MM.1S (cell line): Measurements from ENCODE around the gene MAP2K2.

ENCODE experiments used
- DNase-seq: peaks from one replicate; pipeline ENCODE4 v3.0.0-alpha.2; 2015
- H2AFZ ChIP-seq: fragments of 300-600 bp; sonication (generic); 2 replicates; pipeline ENCODE4 v1.6.0; 2016; ENCODE audit warnings: antibody characterized with exemption, low read length
- H3F3A ChIP-seq: fragments of 300-600 bp; sonication (generic); 2 replicates; pipeline ENCODE4 v1.6.1; 2016; ENCODE audit warnings: mild to moderate bottlenecking, antibody characterized with exemption, low read length, moderate library complexity, mixed read lengths; ENCODE audit not compliant: insufficient read depth
- H3K27ac ChIP-seq: fragments of 300-600 bp; sonication (generic); 2 replicates; pipeline ENCODE4 v1.5.1; 2016; ENCODE audit warnings: mild to moderate bottlenecking, low read length
- H3K27me3 ChIP-seq: fragments of 300-600 bp; sonication (generic); replicated peaks from 2 replicates; pipeline ENCODE4 v1.6.0; 2016; ENCODE audit warnings: low read length; ENCODE audit not compliant: insufficient read depth
- H3K36me3 ChIP-seq: fragments of 300-600 bp; sonication (generic); replicated peaks from 2 replicates; pipeline ENCODE4 v1.6.1; 2016; ENCODE audit warnings: mild to moderate bottlenecking, low read length, mixed read lengths; ENCODE audit not compliant: insufficient read depth
- H3K4me1 ChIP-seq: fragments of 300-600 bp; sonication (generic); 2 replicates; pipeline ENCODE4 v1.6.1; 2016; ENCODE audit warnings: low read length, mixed read lengths
- H3K4me2 ChIP-seq: fragments of 300-600 bp; sonication (generic); 2 replicates; pipeline ENCODE4 v1.6.0; 2016; ENCODE audit warnings: low read depth, low read length
- H3K4me3 ChIP-seq: fragments of 300-600 bp; sonication (generic); 2 replicates; pipeline ENCODE4 v1.5.1; 2016; ENCODE audit warnings: low read length, mixed read lengths
- H3K79me2 ChIP-seq: fragments of 300-600 bp; sonication (generic); 2 replicates; pipeline ENCODE4 v1.6.1; 2016; ENCODE audit warnings: mixed run types, low read length, mixed read lengths
- H3K9ac ChIP-seq: fragments of 300-600 bp; sonication (generic); 2 replicates; pipeline ENCODE4 v1.6.1; 2016; ENCODE audit warnings: low read length, mixed read lengths
- H3K9me2 ChIP-seq: fragments of 300-600 bp; sonication (generic); replicated peaks from 2 replicates; pipeline ENCODE4 v1.6.1; 2016; ENCODE audit warnings: mild to moderate bottlenecking, low read length, mixed read lengths; ENCODE audit not compliant: insufficient read depth
- H3K9me3 ChIP-seq: fragments of 300-600 bp; sonication (generic); replicated peaks from 2 replicates; pipeline ENCODE4 v1.6.1; 2016; ENCODE audit warnings: mild to moderate bottlenecking, low read length, mixed read lengths; ENCODE audit not compliant: insufficient read depth
- H4K20me1 ChIP-seq: fragments of 300-600 bp; sonication (generic); 2 replicates; pipeline ENCODE4 v1.6.1; 2016; ENCODE audit warnings: mild to moderate bottlenecking, low read length, moderate library complexity, mixed read lengths; ENCODE audit not compliant: insufficient read depth
- CTCF ChIP-seq: fragments of 300-600 bp; sonication (generic); IDR thresholded peaks from 2 replicates; pipeline ENCODE4 v1.5.1; 2016; ENCODE audit warnings: antibody characterized with exemption, low read length, mixed read lengths
- EZH2 ChIP-seq: fragments of 300-600 bp; sonication (generic); optimal IDR thresholded peaks from 2 replicates; pipeline ENCODE3; 2017; ENCODE audit warnings: low read depth, mild to moderate bottlenecking, antibody characterized with exemption, low read length, mixed read lengths
- EZH2phosphoT487 ChIP-seq: fragments of 300-600 bp; sonication (generic); IDR thresholded peaks from 2 replicates; pipeline ENCODE4 v1.6.1; 2018; ENCODE audit warnings: antibody characterized with exemption, low read length

MAP2K2 gene

GRCh38 chr19:4154571-4155312 is 30.8 kb upstream of the MAP2K2 start:
- no peak for DNase-seq
- Histone ChIP-seq H3K27me3 (peaks cover 93% of the 10 kb centered on the region), H2AFZ (no peak overlapping the region)

GRCh38 chr19:4152241-4152998 is 28.5 kb upstream of the MAP2K2 start:
- H4K20me1 ChIP-seq, result no peaks in the 10 kb centered on the region
- H3F3A ChIP-seq, result no peaks in the 10 kb centered on the region
- H3K27me3 ChIP-seq, result peaks cover 92% of the 10 kb centered on the region
- no peak overlapping the region for H3K4me2 ChIP-seq
- H3K27ac ChIP-seq, result no peak overlapping the region
- no peaks in the 10 kb centered on the region for H3K9me2 ChIP-seq
- H3K36me3 ChIP-seq, result no peaks in the 10 kb centered on the region
- H3K9me3 ChIP-seq, result no peaks in the 10 kb centered on the region
- no peak for TF ChIP-seq CTCF
- no peak for TF ChIP-seq EZH2phosphoT487
- no peaks in the 10 kb centered on the region for H3K79me2 ChIP-seq
- peaks cover 5% of the 10 kb centered on the region; the same call in 1 of the 2 replicates for H3K4me1 ChIP-seq
- no peak for DNase-seq
- H2AFZ ChIP-seq, result no peak overlapping the region
- H3K9ac ChIP-seq, result no peak overlapping the region
- no peak overlapping the region for H3K4me3 ChIP-seq

More at GRCh38 chr19:4154571-4155312, 30.8 kb upstream of the MAP2K2 start:
- no peak overlapping the region for H3K4me3 ChIP-seq
- H3K27ac ChIP-seq, result no peak overlapping the region
- no peaks in the 10 kb centered on the region for H3K9me3 ChIP-seq
- no peaks in the 10 kb centered on the region for H4K20me1 ChIP-seq
- H3K36me3 ChIP-seq, result no peaks in the 10 kb centered on the region
- TF ChIP-seq CTCF, result no peak
- no peak for TF ChIP-seq EZH2
- no peak for TF ChIP-seq EZH2phosphoT487
- no peaks in the 10 kb centered on the region for H3K79me2 ChIP-seq
- H3K4me1 ChIP-seq, result peaks cover 5% of the 10 kb centered on the region; the same call in 1 of the 2 replicates
- no peaks in the 10 kb centered on the region for H3F3A ChIP-seq
- H3K9me2 ChIP-seq, result no peaks in the 10 kb centered on the region
- no peak overlapping the region for H3K9ac ChIP-seq
- no peak overlapping the region for H3K4me2 ChIP-seq

- no peak overlapping the region for H3K4me3 ChIP-seq
- TF ChIP-seq EZH2 (no peak), CTCF (no peak), EZH2phosphoT487 (no peak)
- H3K9me3 ChIP-seq, result no peaks in the 10 kb centered on the region
- no peak overlapping the region for H3K9ac ChIP-seq
- no peak for DNase-seq
- H3F3A ChIP-seq, result no peaks in the 10 kb centered on the region
- no peaks in the 10 kb centered on the region for H3K79me2 ChIP-seq
- no peak overlapping the region for H3K27ac ChIP-seq
- H3K4me1 ChIP-seq, result peaks cover 5% of the 10 kb centered on the region; the same call in 1 of the 2 replicates
- H3K4me2 ChIP-seq, result no peak overlapping the region
- H2AFZ ChIP-seq, result no peak overlapping the region
- no peaks in the 10 kb centered on the region for H3K36me3 ChIP-seq
- no peaks in the 10 kb centered on the region for H4K20me1 ChIP-seq
- peaks cover 92% of the 10 kb centered on the region for H3K27me3 ChIP-seq
- H3K9me2 ChIP-seq, result no peaks in the 10 kb centered on the region
These were observed 27.7 kb upstream of the MAP2K2 start for GRCh38 chr19:4151623-4152022.
